PC-9 (cell line): ENCODE data around the gene QDPR.
A peak's percentile ranks its signal among the peaks of the same experiment; 100 is the strongest.

Experiments used
- CTCF ChIP-seq: fragments of 200-600 bp; sonication (generic); conservative IDR thresholded peaks from 2 replicates; pipeline ENCODE4 v1.6.1; 2017; ENCODE audit warnings: mixed run types, antibody characterized with exemption, mild to moderate bottlenecking, moderate library complexity
- EZH2 ChIP-seq: fragments of 200-600 bp; sonication (generic); IDR thresholded peaks from 2 replicates; pipeline ENCODE4 v1.8.0; 2017; ENCODE audit warnings: antibody characterized with exemption, low read depth

GRCh38 chr4:17447675-17448298 is 64.1 kb downstream of the QDPR start:
- peak; percentile 74 for TF ChIP-seq CTCF
- no peak for TF ChIP-seq EZH2
